Aorta (tissue), 5 donors: ENCODE measurements around the gene PRKN. TPM values are rescaled to one million over a fixed set of nuclear protein-coding genes. Genes with fewer than 3 reads are reported as not detected.

Source experiments
- ATAC-seq: fragments of 200-7000 bp; cut with Tn5 transposase; one replicate; pipeline ENCODE4 v1.9.1; 2022; ENCODE audit warnings: moderate library complexity; ENCODE audit not compliant: low FRiP score
- DNase-seq, 2 donors: peaks; one replicate each; pipeline ENCODE4 v3.0.0-alpha.2; 2020
- H3K27ac ChIP-seq, 2 donors: one replicate each; pipeline ENCODE4 v1.5.1; 2013; ENCODE audit warnings: low read length in 2 of 2, mild to moderate bottlenecking in 2 of 2, moderate library complexity in 2 of 2, control low read depth in 1 of 2, inconsistent platforms in 1 of 2, low read depth in 1 of 2
- H3K27me3 ChIP-seq, 2 donors: one replicate each; pipeline ENCODE4 v1.6.1; 2013; ENCODE audit warnings: control low read depth in 1 of 2, low read length in 1 of 2, mild to moderate bottlenecking in 1 of 2, moderate library complexity in 1 of 2; ENCODE audit not compliant: insufficient read depth in 2 of 2, control insufficient read depth in 1 of 2
- H3K36me3 ChIP-seq, 2 donors: one replicate each; pipeline ENCODE4 v1.6.1; 2013; ENCODE audit warnings: control low read depth in 1 of 2, low read length in 1 of 2, mild to moderate bottlenecking in 1 of 2; ENCODE audit not compliant: insufficient read depth in 2 of 2, control insufficient read depth in 1 of 2
- H3K4me1 ChIP-seq, 2 donors: one replicate each; pipeline ENCODE4 v1.6.1; 2013; ENCODE audit warnings: low read length in 2 of 2, control low read depth in 1 of 2, mild to moderate bottlenecking in 1 of 2, moderate library complexity in 1 of 2; ENCODE audit not compliant: insufficient read depth in 2 of 2, control insufficient read depth in 1 of 2
- H3K4me3 ChIP-seq, 2 donors: one replicate each; pipeline ENCODE4 v1.5.1; 2013; ENCODE audit warnings: low read length in 2 of 2, control low read depth in 1 of 2, mild to moderate bottlenecking in 1 of 2
- H3K9me3 ChIP-seq: one replicate; pipeline ENCODE4 v1.6.1; 2013; ENCODE audit warnings: mild to moderate bottlenecking, low read length; ENCODE audit not compliant: control insufficient read depth
- WGBS, 2 donors: extraction: QIAGEN DNeasy Blood & Tissue Kit; methylation state at CpG; one replicate each; pipeline ENCODE4 v1.1.7; 2013; 5-methylcytosine and 5-hydroxymethylcytosine counted together
- intact Hi-C, 2 donors: fragments of 100-400 bp; cut with DNase I; formaldehyde crosslinking; loops; one replicate each; pipeline versions ENCODE4 v1.14.2 to v1.15.0; 2022
- polyA plus RNA-seq, 2 donors: library from polyadenylated mRNA; stranded (reverse); fragments of 200-250 nt; gene quantifications; one replicate each; pipeline ENCODE4 v1.2.3, GENCODE V29; 2013
- total RNA-seq, 2 donors: library from RNA; stranded (reverse); fragmentation: NEBNext Ultra II Directional; extraction: Animal tissue kit (Norgen Biotek cat#: 25700); gene quantifications; one replicate each; pipeline ENCODE4 v1.2.1, GENCODE V29; 2021
- donor health status: healthy with polysubstance abuse.
- donor health status: Bipolar disorder and iron deficiency.
- donor health status: DM: no; HTN: no; CAD: no.
- donor health status: DM: no; HTN: no; CAD: no.
- donor health status: DM: yes; HTN: yes; CAD: no.

PRKN gene
- total and polyA plus RNA-seq, 4 donors: 1.0 to 17.3 (median 5.7) TPM

DNA sequence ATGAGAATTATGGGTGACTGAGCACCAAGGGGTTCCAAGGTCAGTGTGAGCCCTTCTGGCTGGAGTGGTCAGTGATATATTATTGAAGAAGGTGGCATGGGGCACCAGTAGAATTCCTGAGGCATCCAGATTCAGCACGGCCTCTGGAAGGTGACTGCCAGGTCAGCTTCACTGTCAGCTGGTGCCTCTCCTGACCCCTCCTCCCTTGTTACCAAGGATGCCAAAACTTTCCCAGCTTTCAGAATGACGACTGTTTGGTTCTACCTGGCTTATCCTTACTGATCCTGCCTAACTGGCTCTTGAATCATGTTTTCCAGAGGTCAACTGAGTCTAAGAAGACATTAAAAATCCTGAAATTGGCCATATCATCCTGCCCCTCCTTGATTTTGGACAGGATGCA is 1264.5 kb downstream of the PRKN start:
- Histone ChIP-seq H3K27me3 (no peaks in the 10 kb centered on the region), H3K36me3 (no peaks in the 10 kb centered on the region), H3K4me1 (no peaks in the 10 kb centered on the region), H3K4me3 (no peak overlapping the region), H3K27ac (no peak overlapping the region), H3K9me3 (no peaks in the 10 kb centered on the region)
- DNase-seq (no peak), ATAC-seq (no peak)
- 76 to 91% methylated on average over 2 of the region's 2 CpGs for WGBS, 2 donors
- intact Hi-C loops: no loop called here

DNA sequence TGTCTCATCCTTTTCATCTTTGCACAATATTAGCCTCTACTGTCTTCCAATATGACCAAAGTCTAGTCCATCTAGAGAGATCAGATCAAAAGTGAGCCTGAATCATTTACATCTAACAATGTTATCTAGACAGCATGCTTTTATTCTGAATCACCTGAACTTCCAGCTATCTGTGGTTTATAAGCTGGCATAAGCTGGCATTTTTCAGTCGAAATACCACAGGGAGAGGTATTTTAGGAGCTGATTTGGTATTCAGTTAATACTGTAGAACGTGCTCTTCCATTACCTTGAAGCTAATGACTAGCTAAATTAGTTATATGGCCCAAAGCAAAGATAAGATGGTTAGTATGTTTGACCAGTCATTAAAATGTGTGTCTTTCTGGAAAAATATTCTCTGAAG is 1265.4 kb downstream of the PRKN start:
- H3K4me3 ChIP-seq: no peak overlapping the region
- H3K9me3 ChIP-seq: no peaks in the 10 kb centered on the region
- H3K27ac ChIP-seq: no peak overlapping the region
- intact Hi-C loops: no loop called here
- DNase-seq (no peak), ATAC-seq (no peak)
- no peaks in the 10 kb centered on the region for H3K36me3 ChIP-seq
- 81 to 86% methylated on average over 2 of the region's 2 CpGs for WGBS, 2 donors
- no peaks in the 10 kb centered on the region for H3K4me1 ChIP-seq
- no peaks in the 10 kb centered on the region for H3K27me3 ChIP-seq

DNA sequence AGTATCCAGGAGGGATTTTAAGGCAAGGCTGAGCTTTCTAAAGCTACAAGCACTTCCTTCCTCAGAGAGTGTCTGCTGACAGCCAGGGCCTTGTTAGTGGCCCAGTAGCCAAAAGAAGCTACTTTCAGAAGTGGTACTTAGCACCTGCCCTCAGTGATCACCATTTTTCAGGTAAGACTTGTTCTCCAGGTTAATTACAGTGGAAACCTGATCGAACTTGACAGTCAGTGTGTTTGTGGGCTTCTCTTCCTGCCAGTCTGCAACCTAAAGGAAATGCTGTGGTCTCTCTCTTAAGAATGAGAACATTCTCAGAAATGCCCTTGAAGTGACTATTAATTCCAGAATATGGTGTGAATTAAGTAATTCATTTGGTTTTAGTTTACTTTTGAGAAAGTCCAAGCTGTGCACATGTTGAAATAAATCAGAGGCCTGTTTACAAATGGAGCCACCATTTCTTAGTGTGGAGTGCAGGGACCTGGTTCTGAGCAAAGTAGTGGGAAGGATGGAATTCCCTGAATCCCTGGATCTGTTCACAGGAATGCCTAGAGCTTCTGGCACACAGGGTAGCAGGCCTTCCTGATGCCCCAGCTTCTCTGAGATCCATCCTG is 1268.5 kb downstream of the PRKN start:
- Histone ChIP-seq H3K27me3 (no peaks in the 10 kb centered on the region), H3K4me3 (no peak overlapping the region), H3K4me1 (no peaks in the 10 kb centered on the region), H3K36me3 (no peaks in the 10 kb centered on the region), H3K9me3 (no peaks in the 10 kb centered on the region), H3K27ac (no peak overlapping the region)
- intact Hi-C loops: no loop called here
- 76 to 87% methylated on average over 1 of the region's 1 CpG for WGBS, 2 donors
- DNase-seq: no peak
- no peak for ATAC-seq

DNA sequence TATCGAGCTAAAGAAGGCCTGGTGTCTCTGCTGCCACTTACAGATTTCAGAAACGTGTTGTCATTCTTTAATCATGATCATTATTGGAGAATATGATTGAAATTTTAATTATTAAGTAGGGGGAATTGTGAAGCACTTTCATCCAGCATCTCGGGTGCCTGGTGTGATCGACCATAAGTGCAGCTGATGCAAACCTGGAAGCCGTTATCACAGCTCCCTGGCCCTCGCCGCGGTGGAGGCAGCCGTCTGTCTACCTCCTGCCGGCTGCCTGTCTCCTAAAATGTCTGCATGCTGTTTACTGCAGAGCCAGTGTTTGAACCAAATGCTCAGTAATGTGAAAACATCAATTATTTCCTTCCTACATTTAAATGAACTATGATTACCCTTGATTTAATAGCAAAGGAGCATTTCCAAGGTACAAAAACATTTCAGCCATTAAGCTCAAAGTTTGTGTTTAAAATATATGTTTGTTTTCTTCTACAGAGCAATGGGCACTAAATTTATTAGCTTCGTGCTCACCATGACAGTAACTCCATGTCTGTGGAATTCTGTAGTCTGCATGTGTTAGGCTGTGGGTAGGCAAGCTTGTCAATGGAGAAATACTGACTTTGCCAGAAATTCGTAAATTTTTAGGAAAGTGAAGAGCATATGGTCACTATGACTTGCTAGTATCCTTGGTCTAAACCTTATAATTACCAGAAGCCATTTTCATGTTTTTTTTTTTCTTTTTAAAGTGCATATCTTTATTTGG is 1269.2 kb downstream of the PRKN start:
- Histone ChIP-seq H3K27ac (no peak overlapping the region), H3K4me3 (no peak overlapping the region), H3K9me3 (no peaks in the 10 kb centered on the region), H3K4me1 (no peaks in the 10 kb centered on the region), H3K27me3 (no peaks in the 10 kb centered on the region), H3K36me3 (no peaks in the 10 kb centered on the region)
- 64 to 65% methylated on average over 12 of the region's 12 CpGs for whole genome bisulfite sequencing, 2 donors
- no peak for ATAC-seq
- intact Hi-C loops: no loop called here
- no peak for DNase-seq

DNA sequence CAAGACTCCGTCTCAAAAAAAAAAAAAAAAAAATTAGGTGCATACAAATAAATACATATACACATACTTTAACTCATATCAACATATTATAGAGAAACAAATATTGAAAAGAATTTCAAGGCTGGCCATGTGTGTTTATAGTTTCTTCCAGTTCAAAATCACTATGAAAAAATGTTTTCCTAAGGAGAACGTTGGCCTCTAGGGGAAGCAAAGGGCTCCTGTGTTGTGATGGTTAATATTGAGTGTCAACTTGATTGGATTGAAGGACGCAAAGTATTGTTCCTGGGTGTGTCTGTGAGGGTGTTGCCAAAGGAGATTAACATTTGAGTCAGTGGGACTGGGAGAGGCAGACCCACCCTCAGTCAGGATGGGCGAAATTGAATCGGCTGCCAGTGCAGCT is 1271.7 kb downstream of the PRKN start:
- WGBS, 2 donors: 82 to 87% methylated on average over 5 of the region's 5 CpGs
- intact Hi-C loops: no loop called here
- H3K27ac ChIP-seq: no peak overlapping the region
- ATAC-seq (no peak), DNase-seq (no peak)
- H3K9me3 ChIP-seq: no peaks in the 10 kb centered on the region
- no peaks in the 10 kb centered on the region for H3K27me3 ChIP-seq
- H3K4me1 ChIP-seq: no peaks in the 10 kb centered on the region
- no peak overlapping the region for H3K4me3 ChIP-seq
- no peaks in the 10 kb centered on the region for H3K36me3 ChIP-seq

DNA sequence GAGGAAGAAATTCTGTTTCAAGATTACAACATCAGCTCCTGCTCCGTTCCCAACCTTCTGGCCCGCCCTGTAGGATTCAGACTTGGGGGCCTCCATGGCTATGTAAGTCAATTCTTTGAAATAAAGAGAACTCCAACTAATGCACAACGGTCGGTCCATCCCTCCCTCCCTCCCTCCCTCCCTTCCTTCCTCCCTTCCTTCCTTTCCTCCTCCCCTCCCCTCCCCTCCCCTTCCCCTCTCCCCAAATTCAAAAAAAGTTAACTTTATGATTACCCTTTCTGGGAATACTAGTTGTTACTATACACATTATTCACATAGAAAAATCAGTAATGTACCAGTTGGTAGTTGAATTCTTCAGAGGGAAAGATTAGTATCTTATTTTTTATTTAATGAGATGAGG is 1274.0 kb downstream of the PRKN start:
- DNase-seq (no peak), ATAC-seq (no peak)
- intact Hi-C loops: no loop called here
- Histone ChIP-seq H3K36me3 (no peaks in the 10 kb centered on the region), H3K27ac (no peak overlapping the region), H3K4me3 (no peak overlapping the region), H3K4me1 (no peaks in the 10 kb centered on the region), H3K27me3 (no peaks in the 10 kb centered on the region), H3K9me3 (no peaks in the 10 kb centered on the region)
- WGBS, 2 donors: 82 to 90% methylated on average over 4 of the region's 4 CpGs

DNA sequence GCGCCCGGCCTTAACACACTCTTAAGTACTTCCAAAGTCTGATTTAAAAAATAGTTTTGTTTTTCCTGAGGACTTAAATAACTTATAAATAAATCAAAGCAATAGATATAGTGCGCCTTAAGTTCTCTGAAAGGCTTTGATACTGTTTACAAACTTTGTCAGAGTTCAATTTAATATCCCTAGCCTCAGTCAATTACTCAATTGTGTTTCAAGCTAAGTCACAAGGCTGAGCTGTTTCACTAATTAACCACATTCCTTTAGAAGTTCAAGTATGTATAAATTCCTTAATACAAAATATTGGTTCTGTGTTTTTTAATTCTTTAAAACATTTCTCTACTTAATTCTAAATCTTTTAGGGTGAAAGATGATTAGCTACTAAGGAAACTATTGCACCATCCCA is 1275.3 kb downstream of the PRKN start:
- H3K4me1 ChIP-seq: no peaks in the 10 kb centered on the region
- H3K4me3 ChIP-seq: no peak overlapping the region
- H3K9me3 ChIP-seq: no peaks in the 10 kb centered on the region
- WGBS, 2 donors: 95 to 99% methylated on average over 3 of the region's 3 CpGs
- DNase-seq: no peak
- intact Hi-C loops: no loop called here
- H3K27ac ChIP-seq: no peak overlapping the region
- H3K36me3 ChIP-seq: no peaks in the 10 kb centered on the region
- no peak for ATAC-seq
- H3K27me3 ChIP-seq: no peaks in the 10 kb centered on the region

DNA sequence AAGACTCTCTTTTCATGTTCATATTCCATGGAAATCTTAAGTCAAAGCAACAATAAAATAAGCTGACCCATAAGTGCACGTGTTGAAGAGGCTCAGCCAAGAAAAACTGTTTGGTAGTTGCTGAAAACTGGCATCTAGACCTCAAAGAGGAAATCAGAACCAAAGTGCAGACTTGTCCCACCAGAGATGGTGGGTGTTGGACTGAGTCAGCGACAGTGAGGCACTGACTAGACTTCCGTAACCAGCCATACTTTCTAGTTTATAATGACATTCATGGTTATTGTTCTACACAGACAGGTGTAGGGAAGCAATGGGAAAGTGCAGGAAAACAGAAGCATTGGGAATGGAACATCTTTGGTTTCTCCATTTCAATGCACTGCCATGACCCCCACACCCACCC is 1278.0 kb downstream of the PRKN start:
- no peak overlapping the region for H3K27ac ChIP-seq
- intact Hi-C loops: no loop called here
- H3K27me3 ChIP-seq: no peaks in the 10 kb centered on the region
- WGBS, 2 donors: 71 to 74% methylated on average over 3 of the region's 3 CpGs
- no peaks in the 10 kb centered on the region for H3K36me3 ChIP-seq
- DNase-seq: no peak
- peaks cover 0 to 2% of the 10 kb centered on the region in 2 donors for H3K4me1 ChIP-seq
- no peak overlapping the region for H3K4me3 ChIP-seq
- ATAC-seq: no peak
- H3K9me3 ChIP-seq: no peaks in the 10 kb centered on the region

DNA sequence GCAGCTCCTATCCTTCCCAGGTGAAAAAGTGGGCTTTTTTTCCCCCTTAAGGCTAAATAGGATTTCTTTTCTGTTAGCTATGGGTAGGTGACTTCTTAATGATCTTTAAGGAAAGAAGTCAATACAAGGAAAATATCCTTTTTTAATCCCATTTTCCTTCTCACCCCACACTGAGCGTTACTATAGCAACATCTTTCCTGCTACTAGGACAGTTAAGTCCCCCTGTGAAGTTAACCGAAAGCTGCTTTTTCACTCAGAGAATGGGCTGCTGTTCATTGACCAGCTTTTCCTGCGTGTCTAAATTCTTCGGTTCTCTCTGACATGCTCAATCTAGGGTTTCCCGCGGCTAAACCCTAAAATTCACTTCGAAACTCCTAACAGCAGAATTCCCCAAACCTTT is 1280.6 kb downstream of the PRKN start:
- ATAC-seq: no peak
- no peaks in the 10 kb centered on the region for H3K36me3 ChIP-seq
- no peaks in the 10 kb centered on the region for H3K27me3 ChIP-seq
- no peak overlapping the region for H3K4me3 ChIP-seq
- H3K4me1 ChIP-seq: peaks cover 0 to 2% of the 10 kb centered on the region in 2 donors
- no peak overlapping the region for H3K27ac ChIP-seq
- intact Hi-C loops: no loop called here
- 98 to 99% methylated on average over 7 of the region's 7 CpGs for WGBS, 2 donors
- DNase-seq: no peak
- no peaks in the 10 kb centered on the region for H3K9me3 ChIP-seq
